Skeletal muscle satellite cell (primary cell): ENCODE data around the gene MGAT4A.

Experiments
- H3K27me3 ChIP-seq: 2 replicates; pipeline ENCODE4 v1.7.0; 2013; ENCODE audit warnings: low read length; ENCODE audit not compliant: control insufficient read depth, insufficient read depth
- H3K36me3 ChIP-seq: 2 replicates; pipeline ENCODE4 v1.7.0; 2013; ENCODE audit warnings: mild to moderate bottlenecking, control low read depth, low read length; ENCODE audit not compliant: insufficient read depth
- H3K4me1 ChIP-seq: 2 replicates; pipeline ENCODE4 v1.7.0; 2013; ENCODE audit warnings: low read length; ENCODE audit not compliant: control insufficient read depth, insufficient read depth
- H3K4me2 ChIP-seq: 2 replicates; pipeline ENCODE4 v1.7.0; 2013; ENCODE audit warnings: mild to moderate bottlenecking, low read length
- H3K4me3 ChIP-seq: 2 replicates; pipeline ENCODE4 v1.7.0; 2013; ENCODE audit warnings: low read length
- H3K9ac ChIP-seq: 2 replicates; pipeline ENCODE4 v1.7.0; 2013; ENCODE audit warnings: mild to moderate bottlenecking, low read depth, low read length, moderate library complexity
- H3K9me3 ChIP-seq: replicated peaks from 2 replicates; pipeline ENCODE4 v1.7.0; 2013; ENCODE audit warnings: mild to moderate bottlenecking, control low read depth, low read length

Gene MGAT4A

DNA sequence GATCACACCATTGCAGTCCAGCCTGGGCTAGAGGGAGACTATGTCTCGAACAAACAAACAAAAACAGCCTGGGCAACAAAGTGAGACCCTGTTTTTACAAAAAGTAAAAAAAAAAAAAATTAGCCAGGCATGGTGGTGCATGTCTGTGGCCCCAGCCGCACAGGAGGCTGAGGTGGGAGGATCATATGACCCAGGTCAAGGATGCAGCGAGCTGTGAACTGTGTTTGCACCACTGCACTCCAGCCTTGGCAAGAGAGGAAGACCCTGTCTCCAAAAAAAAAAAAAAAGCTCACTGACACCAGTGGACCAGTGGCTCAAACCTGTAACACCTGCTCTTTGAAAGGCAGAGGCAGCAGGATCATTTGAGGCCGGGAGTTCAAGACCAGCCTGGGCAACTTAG, 82.5 kb downstream of the MGAT4A start:
- Histone ChIP-seq H3K4me2 (no peak overlapping the region), H3K4me3 (no peak overlapping the region), H3K27me3 (peaks cover 3% of the 10 kb centered on the region), H3K9ac (no peak overlapping the region), H3K9me3 (no peaks in the 10 kb centered on the region), H3K4me1 (no peaks in the 10 kb centered on the region), H3K36me3 (no peaks in the 10 kb centered on the region)

GRCh38 chr2:98647636-98648035, 83.3 kb downstream of the MGAT4A start:
- Histone ChIP-seq H3K9me3 (no peaks in the 10 kb centered on the region), H3K4me1 (no peaks in the 10 kb centered on the region), H3K4me3 (no peak overlapping the region), H3K4me2 (no peak overlapping the region), H3K36me3 (no peaks in the 10 kb centered on the region), H3K27me3 (peaks cover 3% of the 10 kb centered on the region), H3K9ac (no peak overlapping the region)

GRCh38 chr2:98643496-98644100, 87.3 kb downstream of the MGAT4A start:
- no peak overlapping the region for H3K9ac ChIP-seq
- H3K36me3 ChIP-seq: no peaks in the 10 kb centered on the region
- H3K27me3 ChIP-seq: peaks cover 3% of the 10 kb centered on the region
- H3K4me1 ChIP-seq: no peaks in the 10 kb centered on the region
- no peak overlapping the region for H3K4me3 ChIP-seq
- H3K4me2 ChIP-seq: no peak overlapping the region
- H3K9me3 ChIP-seq: no peaks in the 10 kb centered on the region

DNA sequence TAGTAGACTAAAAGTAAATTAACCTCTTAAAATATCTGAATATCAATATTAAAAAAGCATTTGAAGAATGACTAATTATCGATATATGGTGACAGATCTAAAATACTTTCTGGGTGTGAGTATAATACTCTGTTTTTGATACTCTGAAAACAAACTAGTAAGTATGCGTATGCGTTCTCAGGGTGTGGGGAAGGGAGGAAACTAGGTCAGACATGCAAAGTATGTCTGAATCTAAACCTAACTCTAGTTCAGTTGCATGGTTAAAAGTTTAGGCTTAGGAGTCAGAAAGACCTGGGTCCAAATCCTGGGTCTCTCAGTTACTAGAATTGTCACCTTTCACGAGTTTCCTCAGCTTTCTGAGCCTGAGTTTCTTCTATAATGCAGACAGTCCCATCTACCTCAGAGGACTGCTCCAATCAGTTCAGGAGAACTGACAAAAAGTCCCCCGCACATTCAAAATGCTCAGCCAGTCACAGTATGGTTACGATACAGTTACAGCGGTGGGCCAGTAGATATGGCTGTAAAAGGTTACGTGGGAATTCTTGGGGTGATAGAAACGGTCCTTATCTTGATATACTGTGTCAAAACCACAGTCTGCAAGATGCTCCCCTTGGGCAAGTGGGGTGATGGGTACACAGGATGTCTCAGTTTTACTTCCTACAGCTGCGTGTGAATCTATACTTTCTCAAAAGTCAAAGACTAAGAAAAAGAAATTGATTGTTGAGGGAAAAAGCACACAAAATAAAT, 93.4 kb downstream of the MGAT4A start:
- H3K4me2 ChIP-seq: no peak overlapping the region
- no peak overlapping the region for H3K9ac ChIP-seq
- H3K4me3 ChIP-seq: no peak overlapping the region
- H3K27me3 ChIP-seq: no peaks in the 10 kb centered on the region
- H3K4me1 ChIP-seq: no peaks in the 10 kb centered on the region
- no peaks in the 10 kb centered on the region for H3K36me3 ChIP-seq
- no peaks in the 10 kb centered on the region for H3K9me3 ChIP-seq

DNA sequence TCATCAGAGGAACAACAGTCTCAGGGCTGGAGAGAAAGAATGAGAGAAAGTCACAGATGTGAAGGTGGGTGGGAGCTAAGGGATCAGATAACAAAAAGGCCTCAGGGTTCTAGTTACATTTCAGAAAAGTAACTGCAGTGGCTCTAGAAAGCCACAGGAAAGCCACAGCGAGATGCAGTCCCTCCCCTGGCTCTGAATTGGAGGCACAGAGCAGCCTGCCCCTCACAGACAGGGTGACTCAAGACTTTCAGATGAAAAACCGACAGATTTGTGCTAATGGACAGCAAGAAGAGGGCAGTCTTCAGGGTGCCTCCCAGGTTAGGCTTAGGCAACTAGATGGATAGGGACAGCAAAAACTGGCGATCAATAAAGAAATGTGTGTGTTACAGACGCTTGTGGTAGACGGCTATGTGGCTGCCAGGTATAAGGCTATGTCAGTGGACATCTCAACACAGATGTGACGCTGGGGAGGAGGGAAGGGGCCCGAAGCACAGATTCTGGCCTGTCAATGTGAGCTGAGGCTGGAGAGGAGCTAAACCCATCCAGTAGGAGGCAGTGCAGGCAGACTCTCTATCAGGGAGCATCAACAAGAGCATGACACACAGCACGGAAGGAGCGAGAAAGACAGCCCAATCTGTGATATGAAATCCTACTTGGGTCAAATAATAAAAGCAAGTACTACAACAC, 96.4 kb downstream of the MGAT4A start:
- no peak overlapping the region for H3K4me2 ChIP-seq
- no peaks in the 10 kb centered on the region for H3K9me3 ChIP-seq
- no peaks in the 10 kb centered on the region for H3K36me3 ChIP-seq

DNA sequence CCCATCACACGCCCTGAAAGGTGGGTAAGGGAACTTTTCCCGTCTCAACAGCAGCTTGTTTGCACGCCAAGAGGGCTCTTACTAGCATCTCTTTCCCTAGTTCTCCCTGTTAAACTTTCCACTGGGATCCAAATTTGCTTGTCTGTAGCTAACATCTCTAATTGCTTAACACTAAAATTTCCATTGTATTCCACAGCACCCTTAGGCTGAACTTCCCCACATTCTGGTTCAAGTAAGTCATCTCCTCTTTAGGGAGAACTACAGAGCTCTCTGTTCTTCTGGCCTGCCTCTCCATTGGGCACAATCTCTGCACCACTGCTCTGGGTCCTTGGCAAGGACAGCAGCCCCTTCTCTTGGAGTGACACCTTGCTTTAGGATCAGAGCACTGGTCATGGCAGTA, 98.6 kb downstream of the MGAT4A start:
- no peak overlapping the region for H3K4me3 ChIP-seq
- H3K36me3 ChIP-seq: no peaks in the 10 kb centered on the region
- H3K27me3 ChIP-seq: no peaks in the 10 kb centered on the region
- no peaks in the 10 kb centered on the region for H3K9me3 ChIP-seq
- H3K4me1 ChIP-seq: no peaks in the 10 kb centered on the region
- H3K9ac ChIP-seq: no peak overlapping the region
- H3K4me2 ChIP-seq: no peak overlapping the region

More for the DNA sequence above, 96.4 kb downstream of the MGAT4A start:
- Histone ChIP-seq H3K27me3 (no peaks in the 10 kb centered on the region), H3K9ac (no peak overlapping the region), H3K4me3 (no peak overlapping the region), H3K4me1 (no peaks in the 10 kb centered on the region)

- no peaks in the 10 kb centered on the region for H3K27me3 ChIP-seq
- no peak overlapping the region for H3K4me3 ChIP-seq
- H3K4me2 ChIP-seq: no peak overlapping the region
- H3K4me1 ChIP-seq: no peaks in the 10 kb centered on the region
- no peaks in the 10 kb centered on the region for H3K36me3 ChIP-seq
- no peaks in the 10 kb centered on the region for H3K9me3 ChIP-seq
- H3K9ac ChIP-seq: no peak overlapping the region
Observed at GRCh38 chr2:98623657-98624056, 107.3 kb downstream of the MGAT4A start.

DNA sequence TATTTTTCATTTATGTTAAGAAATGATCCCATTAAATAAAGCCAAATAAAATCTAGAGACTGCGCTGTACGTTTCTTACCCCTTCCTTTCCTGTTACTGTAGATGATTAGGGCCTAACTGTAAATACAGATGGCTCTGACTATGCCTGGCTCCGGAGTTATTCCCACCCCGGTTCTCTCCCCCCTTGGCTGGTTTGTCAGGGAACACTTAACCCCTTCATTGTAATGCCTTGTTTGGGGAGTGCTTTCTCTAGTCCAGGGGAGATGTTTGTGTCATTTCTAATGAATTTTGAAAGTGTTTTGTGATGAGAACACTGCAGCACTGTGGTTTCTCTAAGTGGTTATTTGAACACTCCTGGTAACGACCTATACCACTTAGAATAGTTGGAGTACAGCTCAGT, 113.8 kb downstream of the MGAT4A start:
- H3K27me3 ChIP-seq: no peaks in the 10 kb centered on the region
- no peaks in the 10 kb centered on the region for H3K4me1 ChIP-seq
- H3K9ac ChIP-seq: no peak overlapping the region
- peaks cover 54% of the 10 kb centered on the region for H3K36me3 ChIP-seq
- no peaks in the 10 kb centered on the region for H3K9me3 ChIP-seq
- no peak overlapping the region for H3K4me3 ChIP-seq
- no peak overlapping the region for H3K4me2 ChIP-seq

GRCh38 chr2:98615481-98615880, 115.5 kb downstream of the MGAT4A start:
- Histone ChIP-seq H3K4me1 (peaks cover 4% of the 10 kb centered on the region), H3K36me3 (peaks cover 66% of the 10 kb centered on the region), H3K9ac (no peak overlapping the region), H3K9me3 (no peaks in the 10 kb centered on the region), H3K4me3 (no peak overlapping the region), H3K27me3 (no peaks in the 10 kb centered on the region), H3K4me2 (no peak overlapping the region)

DNA sequence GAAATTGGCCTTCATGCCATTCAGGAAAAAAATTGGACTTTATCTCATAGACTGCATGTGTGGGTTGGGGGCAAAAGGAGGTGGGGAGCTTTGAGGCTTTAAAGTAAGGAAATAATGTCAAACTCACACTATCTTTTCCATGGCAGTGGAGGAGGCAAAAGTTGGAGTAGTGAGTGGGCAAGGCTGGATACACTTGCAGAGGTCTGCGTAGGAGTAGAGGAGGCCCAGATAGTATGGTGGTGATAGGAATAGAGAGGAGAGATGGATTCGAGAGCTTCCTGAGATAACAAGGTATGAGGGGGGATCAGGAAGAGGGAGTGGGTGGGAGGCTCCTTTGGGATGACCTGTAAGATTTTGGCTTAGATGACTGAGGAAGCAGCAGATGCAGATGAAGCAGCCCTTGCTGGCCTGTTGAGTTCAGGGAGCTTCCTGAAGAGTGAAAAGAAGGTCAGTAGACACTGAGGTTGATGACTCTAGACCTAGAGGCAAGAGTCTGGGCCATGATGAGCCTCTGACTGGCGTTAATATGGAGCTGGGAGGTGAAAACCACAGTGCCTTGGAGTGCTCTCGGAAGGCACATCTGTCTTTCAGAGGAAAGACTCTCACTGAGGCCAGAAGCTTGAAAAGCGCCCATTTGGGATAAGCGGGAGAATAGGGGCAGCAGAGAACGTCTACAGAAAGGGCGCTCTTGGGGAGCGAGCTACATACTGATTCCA, 116.8 kb downstream of the MGAT4A start:
- no peaks in the 10 kb centered on the region for H3K27me3 ChIP-seq
- H3K9me3 ChIP-seq: no peaks in the 10 kb centered on the region
- peaks cover 15% of the 10 kb centered on the region for H3K4me1 ChIP-seq
- H3K36me3 ChIP-seq: peaks cover 72% of the 10 kb centered on the region
- no peak overlapping the region for H3K9ac ChIP-seq
- H3K4me3 ChIP-seq: no peak overlapping the region
- H3K4me2 ChIP-seq: no peak overlapping the region

DNA sequence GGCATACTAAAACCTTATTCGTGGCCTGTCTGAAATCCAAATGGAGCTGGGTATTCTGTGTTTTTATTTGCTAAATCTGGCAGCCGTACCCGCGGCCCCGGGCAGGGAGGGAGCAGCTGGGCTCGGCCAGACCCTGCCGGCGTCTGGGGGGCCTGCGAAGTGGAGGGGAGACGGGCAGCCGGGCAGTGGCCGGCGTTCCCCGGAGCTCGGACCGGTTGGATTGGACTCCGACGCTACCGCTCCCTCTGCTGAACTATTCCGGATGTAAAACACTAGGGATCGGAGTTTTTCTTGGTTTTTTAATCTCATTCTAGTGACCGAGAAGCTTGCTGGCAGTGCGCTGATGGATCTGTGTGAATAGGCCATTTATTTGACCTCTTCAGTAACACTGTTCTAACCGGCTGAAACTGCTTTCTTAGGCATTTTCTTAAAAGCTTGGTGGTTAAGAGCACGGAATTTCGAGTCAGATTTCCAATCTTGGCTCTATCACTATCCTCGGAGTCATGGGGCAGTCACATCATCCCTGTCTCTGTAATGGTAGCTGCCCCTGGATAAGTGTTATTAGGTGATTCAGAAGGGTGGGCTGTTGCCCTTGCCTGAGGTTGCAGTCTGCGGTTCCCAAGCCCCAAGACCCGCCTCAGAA, 121.8 kb downstream of the MGAT4A start:
- peak overlapping the region; percentile 94 for H3K4me3 ChIP-seq
- peaks cover 28% of the 10 kb centered on the region for H3K4me1 ChIP-seq
- H3K9ac ChIP-seq: peak overlapping the region; percentile 100
- H3K9me3 ChIP-seq: no peaks in the 10 kb centered on the region
- H3K27me3 ChIP-seq: no peaks in the 10 kb centered on the region
- peak overlapping the region; percentile 86 for H3K4me2 ChIP-seq
- peaks cover 34% of the 10 kb centered on the region for H3K36me3 ChIP-seq
